Peyer's patch (tissue), 4 donors: ENCODE measurements around the gene SLCO3A1. TPM values are rescaled to one million over a fixed set of nuclear protein-coding genes. Genes with fewer than 3 reads are reported as not detected.

Experiments used
- DNase-seq, 3 donors: peaks; one replicate each; pipeline ENCODE4 v3.0.0-alpha.2; 2017 to 2019
- H3K27ac ChIP-seq, 4 donors: fragments of 200-600 bp; sonication (generic); one replicate each; pipeline ENCODE4 v1.5.1; 2016 to 2019
- H3K27me3 ChIP-seq, 2 donors: fragments of 200-600 bp; sonication (generic); one replicate each; pipeline ENCODE4 v1.5.1; 2019
- H3K36me3 ChIP-seq, 3 donors: fragments of 200-600 bp; sonication (generic); one replicate each; pipeline ENCODE4 v1.5.1; 2016 to 2019
- H3K4me1 ChIP-seq, 4 donors: fragments of 200-600 bp; sonication (generic); one replicate each; pipeline ENCODE4 v1.5.1; 2016 to 2019
- H3K4me3 ChIP-seq, 4 donors: fragments of 200-600 bp; sonication (generic); 1 replicate in 3 of 4; 2 replicates in 1 of 4; pipeline ENCODE4 v1.5.1; 2016 to 2019; ENCODE audit warnings: mild to moderate bottlenecking in 1 of 4
- H3K9me3 ChIP-seq, 4 donors: fragments of 200-600 bp; sonication (generic); one replicate each; pipeline ENCODE4 v1.5.1; 2016 to 2019; ENCODE audit warnings: mild to moderate bottlenecking in 1 of 4
- CTCF ChIP-seq, 6 experiments: fragments of 450-650 bp in 4 of 6; fragments of 200-600 bp in 2 of 6; sonication (generic) in 1 of 6; IDR thresholded peaks; one replicate each; pipeline ENCODE4 v1.5.1; 2017 to 2019; ENCODE audit warnings: antibody characterized with exemption in 6 of 6, mild to moderate bottlenecking in 3 of 6, moderate library complexity in 1 of 6
- POLR2A ChIP-seq, 2 donors: fragments of 450-650 bp; IDR thresholded peaks; one replicate each; pipeline ENCODE4 v1.5.1; 2017; ENCODE audit warnings: antibody characterized with exemption in 2 of 2, mild to moderate bottlenecking in 2 of 2, moderate library complexity in 2 of 2
- total RNA-seq, 4 donors: library from RNA; depleted of rRNA; stranded (reverse); fragments of >200 nt; gene quantifications; one replicate each; pipeline ENCODE4 v1.1.0, GENCODE V29; 2016

The SLCO3A1 gene
- total RNA-seq, 4 donors from 2014 or later, result 2.1 to 8.3 (median 5.0) TPM

GRCh38 chr15:92100301-92100700 lies 246.8 kb downstream of the SLCO3A1 start:
- Histone ChIP-seq H3K27ac (no peak overlapping the region), H3K4me3 (no peak overlapping the region), H3K4me1 (peaks cover 0 to 4% (median 1%) of the 10 kb centered on the region in 4 donors), H3K9me3 (no peaks in the 10 kb centered on the region), H3K27me3 (no peaks in the 10 kb centered on the region), H3K36me3 (no peaks in the 10 kb centered on the region)
- DNase-seq, result no peak
- no peak for TF ChIP-seq CTCF (IDR thresholded peaks at IDR 0.05)
- no peak for TF ChIP-seq POLR2A (IDR thresholded peaks at IDR 0.05)

DNA sequence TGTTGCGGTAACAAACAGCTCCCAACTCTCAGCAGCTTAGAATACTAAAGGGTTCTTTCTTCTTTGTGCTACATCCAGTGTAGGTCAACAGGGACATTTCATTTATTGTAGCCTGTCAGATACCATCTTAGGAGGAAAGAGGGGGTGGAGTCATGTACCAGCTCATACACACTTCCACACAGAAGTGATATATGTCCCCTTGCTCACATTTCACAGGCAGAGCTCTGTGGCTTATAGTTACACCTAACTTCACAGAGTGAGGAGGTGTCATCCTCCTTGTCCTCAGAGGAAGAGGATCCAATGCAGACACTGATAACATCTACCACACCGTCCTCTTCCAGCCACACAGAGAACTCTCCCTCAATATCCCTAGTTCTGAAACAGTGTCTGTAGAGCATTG lies 247.2 kb downstream of the SLCO3A1 start:
- no peaks in the 10 kb centered on the region for H3K9me3 ChIP-seq
- DNase-seq, result no peak
- no peak overlapping the region for H3K27ac ChIP-seq
- no peak overlapping the region for H3K4me3 ChIP-seq
- H3K4me1 ChIP-seq, result peaks cover 0 to 4% (median 1%) of the 10 kb centered on the region in 4 donors
- TF ChIP-seq POLR2A (IDR thresholded peaks at IDR 0.05) (no peak), CTCF (IDR thresholded peaks at IDR 0.05) (no peak)
- no peaks in the 10 kb centered on the region for H3K36me3 ChIP-seq
- no peaks in the 10 kb centered on the region for H3K27me3 ChIP-seq

- DNase-seq, result no peak
- Histone ChIP-seq H3K4me1 (peaks cover 0 to 4% (median 1%) of the 10 kb centered on the region in 4 donors), H3K9me3 (no peaks in the 10 kb centered on the region), H3K36me3 (no peaks in the 10 kb centered on the region), H3K27me3 (no peaks in the 10 kb centered on the region), H3K4me3 (no peak overlapping the region), H3K27ac (no peak overlapping the region)
- TF ChIP-seq CTCF (IDR thresholded peaks at IDR 0.05) (no peak), POLR2A (IDR thresholded peaks at IDR 0.05) (no peak)
These were observed 248.3 kb downstream of the SLCO3A1 start for GRCh38 chr15:92101708-92102394.

DNA sequence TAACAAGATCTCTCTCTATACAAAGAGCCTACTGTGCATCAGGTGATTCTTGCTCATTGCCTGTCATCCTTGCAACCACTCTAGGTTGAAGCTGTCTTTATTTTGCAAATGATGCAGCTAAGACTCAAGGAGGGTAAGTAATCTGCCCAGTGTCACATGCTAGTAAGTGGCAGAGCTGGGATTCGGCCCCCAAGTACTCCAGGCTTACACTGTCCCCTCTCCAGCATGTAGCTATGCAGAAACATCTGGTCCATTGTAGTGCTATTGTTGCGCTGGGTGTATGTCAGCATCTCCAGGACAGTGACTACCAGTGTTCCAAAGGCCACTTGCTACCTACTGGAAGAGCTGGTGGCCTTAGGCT lies 248.9 kb downstream of the SLCO3A1 start:
- DNase-seq, result no peak
- Histone ChIP-seq H3K27me3 (no peaks in the 10 kb centered on the region), H3K4me1 (peaks cover 0 to 2% (median under 1%) of the 10 kb centered on the region in 4 donors), H3K36me3 (no peaks in the 10 kb centered on the region), H3K27ac (no peak overlapping the region), H3K4me3 (no peak overlapping the region), H3K9me3 (no peaks in the 10 kb centered on the region)
- TF ChIP-seq POLR2A (IDR thresholded peaks at IDR 0.05) (no peak), CTCF (IDR thresholded peaks at IDR 0.05) (no peak)

- Histone ChIP-seq H3K4me1 (no peaks in the 10 kb centered on the region), H3K36me3 (no peaks in the 10 kb centered on the region), H3K27ac (no peak overlapping the region), H3K9me3 (no peaks in the 10 kb centered on the region), H3K27me3 (no peaks in the 10 kb centered on the region), H3K4me3 (no peak overlapping the region)
- DNase-seq, result no peak
- no peak for TF ChIP-seq CTCF (IDR thresholded peaks at IDR 0.05)
- TF ChIP-seq POLR2A (IDR thresholded peaks at IDR 0.05), result no peak
These were observed 250.6 kb downstream of the SLCO3A1 start for GRCh38 chr15:92104072-92104471.
